Measurements from ENCODE around the gene SEMA5B.

GRCh38 chr3:122967765-122968164 is 59.8 kb downstream of the SEMA5B start:
- TF ChIP-seq, protein P1, sequence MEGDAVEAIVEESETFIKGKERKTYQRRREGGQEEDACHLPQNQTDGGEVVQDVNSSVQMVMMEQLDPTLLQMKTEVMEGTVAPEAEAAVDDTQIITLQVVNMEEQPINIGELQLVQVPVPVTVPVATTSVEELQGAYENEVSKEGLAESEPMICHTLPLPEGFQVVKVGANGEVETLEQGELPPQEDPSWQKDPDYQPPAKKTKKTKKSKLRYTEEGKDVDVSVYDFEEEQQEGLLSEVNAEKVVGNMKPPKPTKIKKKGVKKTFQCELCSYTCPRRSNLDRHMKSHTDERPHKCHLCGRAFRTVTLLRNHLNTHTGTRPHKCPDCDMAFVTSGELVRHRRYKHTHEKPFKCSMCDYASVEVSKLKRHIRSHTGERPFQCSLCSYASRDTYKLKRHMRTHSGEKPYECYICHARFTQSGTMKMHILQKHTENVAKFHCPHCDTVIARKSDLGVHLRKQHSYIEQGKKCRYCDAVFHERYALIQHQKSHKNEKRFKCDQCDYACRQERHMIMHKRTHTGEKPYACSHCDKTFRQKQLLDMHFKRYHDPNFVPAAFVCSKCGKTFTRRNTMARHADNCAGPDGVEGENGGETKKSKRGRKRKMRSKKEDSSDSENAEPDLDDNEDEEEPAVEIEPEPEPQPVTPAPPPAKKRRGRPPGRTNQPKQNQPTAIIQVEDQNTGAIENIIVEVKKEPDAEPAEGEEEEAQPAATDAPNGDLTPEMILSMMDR (conservative IDR thresholded peaks at IDR 0.05; ENCODE audit: low read length): no peak
- no peak for TF ChIP-seq EZH2phosphoT487 (IDR thresholded peaks at IDR 0.05; ENCODE audit: borderline replicate concordance, low read depth, low read length)
